AG04450 (cell line): ENCODE results near the gene NCF4. TPM values are rescaled to one million over a fixed set of nuclear protein-coding genes. Genes with fewer than 3 reads are reported as not detected.

Source experiments
- CTCF ChIA-PET: fragments of 300-600, 350-600 bp; formaldehyde crosslinking; extraction: SDS; loops from one replicate; lab custom pipeline; 2022; ENCODE audit warnings: antibody characterized with exemption, inconsistent platforms; lab: Charles Lee
- POLR2A ChIA-PET: fragments of 350-600 bp; formaldehyde crosslinking; extraction: SDS; loops from one replicate; lab custom pipeline; 2021; ENCODE audit warnings: antibody characterized with exemption, inconsistent platforms; lab: Yijun Ruan, JAX
- DNase-seq: peaks from one replicate; pipeline ENCODE4 v3.0.0-alpha.2; 2011; ENCODE audit warnings: low read depth, low spot score
- H3K27ac ChIP-seq: one replicate; pipeline ENCODE4 v1.5.1; 2012; ENCODE audit warnings: low read depth, low read length, control low read depth
- H3K27me3 ChIP-seq: one replicate; pipeline ENCODE4 v1.6.0; 2012; ENCODE audit warnings: low read length; ENCODE audit not compliant: control insufficient read depth, insufficient read depth
- H3K4me3 ChIP-seq: 2 replicates; pipeline ENCODE4 v1.5.1; 2011; ENCODE audit warnings: mild to moderate bottlenecking, low read depth, low read length, control low read depth
- H3K9me3 ChIP-seq: 2 replicates; pipeline ENCODE4 v1.5.1; 2012; ENCODE audit warnings: low read length; ENCODE audit not compliant: control insufficient read depth, insufficient read depth
- CTCF ChIP-seq: IDR thresholded peaks from 2 replicates; pipeline ENCODE4 v1.5.1; 2011; ENCODE audit warnings: low read depth, low read length, control low read depth, inconsistent platforms
- polyA plus RNA-seq: library from polyadenylated mRNA; depleted of rRNA; stranded (reverse); fragments of >200 nt; gene quantifications from 2 replicates; pipeline ENCODE4 v1.2.3, GENCODE V29; 2011; rRNA removed

NCF4 gene
- polyA plus RNA-seq, 1 experiment = not detected

- no peaks in the 10 kb centered on the region for H3K9me3 ChIP-seq
- POLR2A ChIA-PET = no interaction called here
- DNase-seq = no peak
- no peak overlapping the region for H3K27ac ChIP-seq
- no peak overlapping the region for H3K4me3 ChIP-seq
- TF ChIP-seq CTCF = no peak
- H3K27me3 ChIP-seq = peaks cover 17% of the 10 kb centered on the region
- CTCF ChIA-PET = interaction anchor here (1.3 kb wide), 1 partner anchor 51 kb away, joined by 5 read pairs; no protein-coding TSS in a partner anchor
Observed at GRCh38 chr22:36926721-36927435, 66.1 kb downstream of the NCF4 start.

Other genes starting within 250 kb of the NCF4 start
- gene CACNG2, start 157.3 kb upstream of the NCF4 start, polyA plus RNA-seq = not detected in 2 replicates
- 22.5 and 25.5 TPM in 2 replicates for gene IFT27, start 84.9 kb upstream of the NCF4 start, polyA plus RNA-seq
- not detected in 2 replicates for gene PVALB, start 44.0 kb upstream of the NCF4 start, polyA plus RNA-seq
- gene CSF2RB, start 52.6 kb downstream of the NCF4 start, polyA plus RNA-seq = not detected in 2 replicates
- 26.3 and 36.7 TPM in 2 replicates for gene TST, start 158.4 kb downstream of the NCF4 start, polyA plus RNA-seq
- 33.3 and 42.8 TPM in 2 replicates for gene MPST, start 158.7 kb downstream of the NCF4 start, polyA plus RNA-seq
- 20.7 and 26.5 TPM in 2 replicates for gene KCTD17, start 190.7 kb downstream of the NCF4 start, polyA plus RNA-seq
- gene TMPRSS6, start 248.7 kb downstream of the NCF4 start, polyA plus RNA-seq = not detected in 2 replicates